ENCODE results near the gene RAB9A.
"Not testable (repeated sequence)": the region's sequence is repeated elsewhere in the genome, so short reads cannot be mapped to it uniquely, and the experiment has no call there.

The RAB9A gene

GRCh38 chrX:13721371-13721770, 32.4 kb downstream of the RAB9A start:
- H3K27ac ChIP-seq: peak overlapping the region; percentile 71; the same call in 1 of the 2 replicates
- no peak for TF ChIP-seq ZFX (IDR thresholded peaks at IDR 0.05)
- TF ChIP-seq, protein P1, sequence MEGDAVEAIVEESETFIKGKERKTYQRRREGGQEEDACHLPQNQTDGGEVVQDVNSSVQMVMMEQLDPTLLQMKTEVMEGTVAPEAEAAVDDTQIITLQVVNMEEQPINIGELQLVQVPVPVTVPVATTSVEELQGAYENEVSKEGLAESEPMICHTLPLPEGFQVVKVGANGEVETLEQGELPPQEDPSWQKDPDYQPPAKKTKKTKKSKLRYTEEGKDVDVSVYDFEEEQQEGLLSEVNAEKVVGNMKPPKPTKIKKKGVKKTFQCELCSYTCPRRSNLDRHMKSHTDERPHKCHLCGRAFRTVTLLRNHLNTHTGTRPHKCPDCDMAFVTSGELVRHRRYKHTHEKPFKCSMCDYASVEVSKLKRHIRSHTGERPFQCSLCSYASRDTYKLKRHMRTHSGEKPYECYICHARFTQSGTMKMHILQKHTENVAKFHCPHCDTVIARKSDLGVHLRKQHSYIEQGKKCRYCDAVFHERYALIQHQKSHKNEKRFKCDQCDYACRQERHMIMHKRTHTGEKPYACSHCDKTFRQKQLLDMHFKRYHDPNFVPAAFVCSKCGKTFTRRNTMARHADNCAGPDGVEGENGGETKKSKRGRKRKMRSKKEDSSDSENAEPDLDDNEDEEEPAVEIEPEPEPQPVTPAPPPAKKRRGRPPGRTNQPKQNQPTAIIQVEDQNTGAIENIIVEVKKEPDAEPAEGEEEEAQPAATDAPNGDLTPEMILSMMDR (conservative IDR thresholded peaks at IDR 0.05): no peak

DNA sequence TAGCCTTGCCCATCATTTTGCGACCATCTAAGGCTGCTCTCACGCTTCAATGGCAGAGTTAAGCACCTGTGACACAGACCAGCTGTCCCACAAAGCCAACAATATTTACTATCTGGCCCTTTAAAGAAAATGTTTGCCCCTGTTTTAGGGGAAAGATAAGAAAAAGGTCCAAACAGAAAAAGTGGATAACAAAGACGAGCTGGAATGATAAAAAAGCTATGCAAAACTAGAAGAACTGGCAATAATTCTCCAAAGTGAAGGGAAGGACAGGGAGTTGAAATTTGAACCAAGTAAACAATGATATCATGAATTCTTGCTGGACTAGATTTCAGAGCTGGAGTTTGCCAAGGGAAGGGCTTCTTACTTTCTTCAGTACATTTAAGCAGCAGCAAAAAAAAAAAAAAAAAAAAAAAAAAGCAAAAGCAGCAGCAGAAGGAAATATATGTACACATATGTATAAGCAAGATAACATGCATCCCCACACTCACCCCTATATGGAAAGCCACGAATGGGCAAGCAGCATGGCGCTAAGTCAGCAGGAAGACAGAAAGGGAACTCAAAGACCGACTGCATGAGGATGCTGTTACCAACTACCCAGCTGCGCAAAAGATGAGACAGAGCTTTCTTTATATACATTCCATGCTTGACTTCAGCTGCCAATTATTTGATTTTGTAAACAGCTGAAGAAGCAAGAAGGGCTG, 33.0 kb downstream of the RAB9A start:
- TF ChIP-seq, protein P1 (conservative IDR thresholded peaks at IDR 0.05): no peak
- no peak for TF ChIP-seq ZFX (IDR thresholded peaks at IDR 0.05)
- H3K27ac ChIP-seq: peak overlapping the region; percentile 71

GRCh38 chrX:13724878-13725277, 36.0 kb downstream of the RAB9A start:
- not testable (repeated sequence) for H3K27ac ChIP-seq

DNA sequence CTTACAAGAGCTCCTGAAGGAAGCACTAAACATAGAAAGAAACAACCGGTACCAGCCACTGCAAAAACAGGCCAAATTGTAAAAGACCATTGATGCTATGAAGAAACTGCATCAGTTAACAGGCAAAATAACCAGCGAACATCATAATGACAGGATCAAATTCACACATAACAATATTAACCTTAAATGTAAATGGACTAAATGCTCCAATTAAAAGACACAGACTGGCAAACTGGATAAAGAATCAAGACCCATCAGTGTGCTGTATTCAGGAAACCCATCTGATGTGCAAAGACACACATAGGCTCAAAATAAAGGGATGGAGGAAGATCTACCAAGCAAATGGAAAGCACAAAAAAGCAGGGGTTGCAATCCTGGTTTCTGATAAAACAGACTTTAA, 37.7 kb downstream of the RAB9A start:
- not testable (repeated sequence) for H3K27ac ChIP-seq

DNA sequence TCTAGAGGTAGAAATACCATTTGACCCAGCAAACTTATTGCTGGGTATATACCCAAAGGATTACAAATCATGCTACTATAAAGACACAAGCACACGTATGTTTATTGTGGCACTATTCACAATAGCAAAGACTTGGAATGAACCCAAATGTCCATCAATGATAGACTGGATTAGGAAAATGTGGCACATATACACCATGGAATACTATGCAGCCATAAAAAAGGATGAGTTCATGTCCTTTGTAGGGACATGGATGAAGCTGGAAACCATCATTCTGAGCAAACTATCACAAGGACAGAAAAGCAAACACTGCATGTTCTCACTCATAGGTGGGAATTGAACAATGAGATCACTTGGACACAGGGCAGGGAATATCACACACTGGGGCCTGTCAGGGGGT, 41.6 kb downstream of the RAB9A start:
- H3K27ac ChIP-seq: not testable (repeated sequence)

DNA sequence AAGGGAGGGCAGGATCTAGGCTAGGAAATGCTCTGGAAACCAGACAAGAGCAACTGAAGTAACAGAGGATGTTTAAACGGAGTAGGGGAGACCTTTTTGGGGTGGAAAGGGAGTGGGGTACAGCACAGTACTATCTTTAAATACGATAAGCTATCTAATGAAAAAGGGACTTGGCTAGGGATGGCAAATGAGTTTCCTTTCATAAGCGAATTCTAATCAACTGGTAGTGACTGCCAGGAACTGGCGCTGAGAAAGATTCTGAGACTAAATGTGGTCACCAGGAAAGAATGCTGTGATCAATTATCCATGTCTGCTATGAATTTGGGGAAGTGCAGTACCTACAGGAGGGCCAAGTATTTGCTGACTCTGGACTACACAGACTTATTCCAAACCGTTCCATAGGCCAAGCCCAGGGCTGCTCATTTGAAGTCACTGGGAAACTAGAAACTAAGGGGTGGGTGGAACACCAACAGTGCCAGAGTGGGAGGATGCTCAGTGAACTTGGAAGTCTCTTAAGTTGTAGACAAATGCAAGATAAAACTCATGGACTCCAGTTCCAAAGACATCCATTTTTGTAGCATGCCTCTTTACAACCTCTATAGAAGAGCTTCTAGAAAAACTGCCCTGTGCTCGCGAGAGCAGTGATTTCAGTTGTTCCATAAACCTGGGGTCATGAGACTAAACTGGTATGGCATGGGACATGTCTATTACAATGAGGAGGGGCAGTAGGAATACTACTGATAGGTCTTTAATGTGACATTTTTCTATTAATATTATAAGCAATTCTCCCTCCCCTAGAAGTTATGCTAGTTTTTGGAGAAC, 43.5 kb downstream of the RAB9A start:
- no peak for TF ChIP-seq ZFX (IDR thresholded peaks at IDR 0.05)
- TF ChIP-seq, protein P1 (conservative IDR thresholded peaks at IDR 0.05): no peak
- no peak overlapping the region for H3K27ac ChIP-seq

GRCh38 chrX:13733506-13733905, 44.6 kb downstream of the RAB9A start:
- H3K27ac ChIP-seq: peak overlapping the region; percentile 98; the same call in 1 of the 2 replicates
- TF ChIP-seq, protein P1 (conservative IDR thresholded peaks at IDR 0.05): no peak
- no peak for TF ChIP-seq ZFX (IDR thresholded peaks at IDR 0.05)

DNA sequence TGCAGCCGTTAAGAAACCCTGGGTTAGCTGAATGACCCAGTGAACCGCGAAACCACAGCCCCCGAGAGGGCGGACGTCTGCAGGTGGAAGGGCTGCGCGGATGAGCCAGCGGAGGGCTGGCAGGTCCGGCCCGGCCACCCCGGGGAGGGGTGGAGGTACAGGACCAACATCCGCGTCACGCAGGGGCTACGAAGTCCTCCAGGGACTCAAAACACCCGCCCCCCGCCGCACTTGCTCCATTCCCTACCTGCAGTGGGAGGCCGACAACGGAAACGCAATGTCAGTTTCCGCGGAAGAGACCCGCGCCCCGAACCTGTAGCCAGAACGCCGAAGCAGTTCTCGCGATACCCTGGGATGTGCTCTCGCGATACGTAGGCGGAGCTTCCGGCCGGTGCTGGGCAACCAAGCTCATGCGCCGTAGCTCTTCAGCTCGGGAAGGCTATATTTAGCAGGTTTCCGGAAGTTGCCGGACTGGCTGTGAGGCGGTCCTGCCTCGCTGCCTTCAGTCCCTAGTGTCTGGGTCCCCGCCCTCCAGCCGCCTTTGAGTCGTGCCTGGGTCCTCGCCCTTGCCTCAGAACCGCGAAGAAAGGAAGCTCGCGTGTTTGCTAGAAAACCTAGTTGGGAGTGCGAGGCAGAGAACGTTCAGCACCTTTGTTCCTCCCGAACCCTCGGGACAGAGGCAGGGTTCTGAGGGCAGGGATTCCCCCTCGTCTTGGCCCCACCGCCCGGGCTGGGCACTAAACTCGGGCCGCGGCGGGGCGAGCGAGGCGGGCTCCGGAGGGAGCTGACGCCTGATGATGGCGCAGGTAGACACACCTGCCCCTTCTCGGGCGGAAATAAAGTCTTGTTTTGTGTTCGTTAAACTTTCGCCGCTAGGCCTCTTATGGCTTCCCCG, 45.6 kb downstream of the RAB9A start, which contains the start of the genes OFD1 and TRAPPC2:
Gene OFD1 (plus strand): TSS at position 471 of the 895 bp plus-strand sequence. CDS start 324 bp downstream, at position 795.
Gene TRAPPC2 (minus strand): TSS at position 343 of the 895 bp plus-strand sequence. CDS start 14,657 bp downstream, outside the sequence.
- peak within 1 kb of the TSS; percentile 98 for H3K27ac ChIP-seq
- TF ChIP-seq ZFX (IDR thresholded peaks at IDR 0.05): peak; percentile 25; the same call in 1 of the 2 replicates
- TF ChIP-seq, protein P1 (conservative IDR thresholded peaks at IDR 0.05): 0 out of 2 replicates have a peak, but pooled peaks have one; percentile 8
